Body of pancreas (tissue), 4 donors: Measurements from ENCODE around the gene SLC37A1.

Experiments
- POLR2A ChIP-seq, 3 donors: fragments of 450-650 bp; IDR thresholded peaks; one replicate each; pipeline ENCODE4 v1.6.1; 2016; ENCODE audit warnings: antibody characterized with exemption in 3 of 3, mild to moderate bottlenecking in 2 of 3
- TF ChIP-seq, protein P1 (sequence below), 7 experiments: fragments of 450-650 bp in 4 of 7; fragments of 200-600 bp in 3 of 7; sonication (generic) in 3 of 7; IDR thresholded peaks; one replicate each; pipeline ENCODE4 v1.5.1; 2016 to 2019; ENCODE audit warnings: antibody characterized with exemption in 7 of 7

GRCh38 chr21:42468491-42469131 is 45.0 kb upstream of the SLC37A1 start:
- TF ChIP-seq, protein P1, sequence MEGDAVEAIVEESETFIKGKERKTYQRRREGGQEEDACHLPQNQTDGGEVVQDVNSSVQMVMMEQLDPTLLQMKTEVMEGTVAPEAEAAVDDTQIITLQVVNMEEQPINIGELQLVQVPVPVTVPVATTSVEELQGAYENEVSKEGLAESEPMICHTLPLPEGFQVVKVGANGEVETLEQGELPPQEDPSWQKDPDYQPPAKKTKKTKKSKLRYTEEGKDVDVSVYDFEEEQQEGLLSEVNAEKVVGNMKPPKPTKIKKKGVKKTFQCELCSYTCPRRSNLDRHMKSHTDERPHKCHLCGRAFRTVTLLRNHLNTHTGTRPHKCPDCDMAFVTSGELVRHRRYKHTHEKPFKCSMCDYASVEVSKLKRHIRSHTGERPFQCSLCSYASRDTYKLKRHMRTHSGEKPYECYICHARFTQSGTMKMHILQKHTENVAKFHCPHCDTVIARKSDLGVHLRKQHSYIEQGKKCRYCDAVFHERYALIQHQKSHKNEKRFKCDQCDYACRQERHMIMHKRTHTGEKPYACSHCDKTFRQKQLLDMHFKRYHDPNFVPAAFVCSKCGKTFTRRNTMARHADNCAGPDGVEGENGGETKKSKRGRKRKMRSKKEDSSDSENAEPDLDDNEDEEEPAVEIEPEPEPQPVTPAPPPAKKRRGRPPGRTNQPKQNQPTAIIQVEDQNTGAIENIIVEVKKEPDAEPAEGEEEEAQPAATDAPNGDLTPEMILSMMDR (IDR thresholded peaks at IDR 0.05) = no peak
- TF ChIP-seq POLR2A (IDR thresholded peaks at IDR 0.05) = no peak
